Stimulated activated CD8-positive, alpha-beta memory T cell treated with anti-CD3 and anti-CD28 coated beads, Interleukin-4, amount 100 ng/mL, for 48 hours (primary cell): Measurements from ENCODE around the gene PDE3A.

Source experiments
- DNase-seq: peaks from one replicate; pipeline ENCODE4 v3.0.0-alpha.2; 2020

PDE3A gene

DNA sequence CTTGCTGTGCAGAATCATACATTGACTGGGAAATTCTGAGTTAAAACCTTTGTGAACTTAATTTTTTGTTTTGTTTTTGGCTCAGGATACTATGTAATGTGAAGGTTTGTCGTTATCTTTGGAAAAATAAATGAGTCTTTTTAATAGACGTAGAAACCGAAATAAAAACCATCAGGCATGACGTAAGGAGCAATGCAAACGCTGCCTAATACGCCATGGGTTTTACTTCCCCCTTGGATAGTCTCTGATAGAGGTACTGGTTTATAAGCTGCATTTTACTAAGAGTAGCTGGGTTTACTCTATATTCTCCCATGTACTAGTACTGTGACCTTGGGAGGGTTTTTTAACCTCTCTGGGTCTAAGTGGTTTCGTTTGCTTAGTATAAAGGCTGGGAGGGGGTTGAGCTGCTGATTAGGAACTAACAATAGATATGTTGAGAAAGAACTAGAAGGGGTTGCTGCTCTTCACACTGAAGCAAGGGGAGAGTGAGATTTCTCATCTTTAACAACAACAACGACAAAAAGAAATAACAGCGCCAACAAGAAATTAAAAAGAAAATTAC, 260.0 kb downstream of the PDE3A start:
- DNase-seq: no peak

DNA sequence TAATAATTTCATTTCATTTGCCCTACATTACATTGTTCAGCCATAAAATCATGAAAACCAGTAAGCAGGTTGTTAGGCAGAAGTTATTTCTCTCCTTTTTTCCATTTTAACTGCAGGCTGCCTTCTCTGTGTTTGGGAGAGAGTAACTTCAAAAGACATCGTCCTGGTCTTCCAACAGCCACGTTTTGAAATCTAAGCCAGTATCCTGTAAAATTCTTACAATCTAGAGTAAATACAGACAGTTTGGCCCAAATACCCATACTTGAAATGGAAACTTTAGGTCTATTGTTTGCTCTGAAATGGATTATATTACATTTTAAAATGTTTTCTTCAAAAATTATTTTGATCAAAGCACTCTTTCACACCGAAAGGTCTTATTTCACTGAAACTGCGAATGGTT, 260.7 kb downstream of the PDE3A start:
- DNase-seq: no peak

DNA sequence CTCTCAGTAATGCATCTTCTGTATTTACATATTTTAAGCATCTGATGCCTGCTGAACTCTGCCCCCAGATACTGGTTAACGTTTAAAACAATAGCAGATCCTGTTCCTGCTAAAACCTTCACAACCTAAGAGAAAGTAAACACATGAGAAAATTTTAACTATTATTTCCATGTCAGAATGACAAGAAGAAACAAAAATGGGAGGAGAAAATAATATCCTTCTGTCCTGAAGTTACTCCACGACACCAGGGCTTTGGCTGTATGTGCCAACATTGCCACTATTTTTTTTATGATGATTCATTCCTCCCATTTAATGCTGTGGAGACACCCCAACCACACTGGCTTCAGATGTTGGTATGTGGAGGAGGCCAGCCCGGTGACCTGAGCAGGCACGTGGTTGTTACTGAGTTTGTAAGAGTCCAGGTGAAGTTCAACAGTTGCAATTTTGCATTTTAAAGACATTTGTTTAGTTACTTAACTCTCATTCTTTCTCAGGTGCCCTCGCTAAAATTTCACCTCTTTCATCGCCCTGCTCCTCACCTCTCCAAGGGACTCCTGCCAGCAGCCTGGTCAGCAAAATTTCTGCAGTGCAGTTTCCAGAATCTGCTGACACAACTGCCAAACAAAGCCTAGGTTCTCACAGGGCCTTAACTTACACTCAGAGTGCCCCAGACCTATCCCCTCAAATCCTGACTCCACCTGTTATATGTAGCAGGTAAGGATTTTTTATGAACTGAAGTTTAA, 261.2 kb downstream of the PDE3A start:
- DNase-seq: no peak

DNA sequence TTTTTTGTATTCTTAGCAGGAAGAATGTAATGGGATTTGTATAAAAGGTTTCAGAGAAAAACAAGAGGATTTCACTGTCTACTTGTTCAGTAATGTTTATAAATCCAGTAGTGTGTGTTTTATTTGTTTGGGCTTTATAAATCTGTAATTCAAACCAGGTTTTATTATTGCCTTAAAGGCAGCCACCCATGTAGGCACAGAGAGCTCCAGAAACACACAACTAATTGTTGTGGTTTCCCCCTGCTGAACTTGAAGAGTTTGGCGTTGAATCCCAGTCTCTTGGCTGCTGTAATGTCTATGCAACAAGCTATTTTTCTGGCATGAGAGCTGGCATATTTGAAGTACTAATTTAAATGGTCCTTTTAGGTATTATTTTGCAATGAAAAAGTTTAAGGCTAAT, 263.4 kb downstream of the PDE3A start:
- DNase-seq: no peak

DNA sequence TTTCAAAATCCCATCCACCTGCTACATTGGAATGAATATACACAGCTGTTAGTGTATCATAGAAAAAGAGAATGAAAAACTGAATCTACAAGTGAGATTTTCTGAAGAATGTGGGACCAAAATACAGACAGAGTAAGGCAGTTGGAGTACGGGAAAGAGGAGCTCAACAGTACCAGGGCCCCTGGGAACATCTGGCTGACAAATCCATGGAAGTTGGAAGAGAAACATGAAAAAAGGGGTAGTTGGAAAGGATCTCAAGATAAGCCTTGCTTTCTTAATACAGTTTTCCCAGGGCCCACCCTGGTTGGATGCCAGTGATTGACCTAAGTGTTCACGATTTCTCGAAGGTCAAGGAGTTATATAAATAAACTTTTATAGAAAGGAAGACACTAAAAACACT, 272.8 kb downstream of the PDE3A start:
- no peak for DNase-seq

DNA sequence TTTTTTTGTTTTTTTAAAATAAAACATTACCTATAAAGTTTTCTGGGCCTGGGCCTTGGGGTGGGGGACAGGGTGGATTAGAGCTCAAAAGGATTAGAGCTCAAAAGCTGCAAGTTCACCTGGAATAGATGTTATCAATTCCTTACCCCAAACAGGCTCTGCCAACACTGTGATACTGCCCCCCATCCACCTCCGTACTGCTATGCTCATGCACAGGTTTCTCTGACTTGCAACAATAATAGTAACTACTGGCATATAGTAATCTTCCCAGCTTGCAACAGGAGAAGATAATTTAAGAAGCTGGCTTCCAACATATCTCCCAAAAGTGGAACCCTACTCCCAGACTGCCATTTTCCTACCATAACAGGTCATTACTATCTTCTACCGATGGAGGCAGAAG, 275.5 kb downstream of the PDE3A start:
- no peak for DNase-seq

DNA sequence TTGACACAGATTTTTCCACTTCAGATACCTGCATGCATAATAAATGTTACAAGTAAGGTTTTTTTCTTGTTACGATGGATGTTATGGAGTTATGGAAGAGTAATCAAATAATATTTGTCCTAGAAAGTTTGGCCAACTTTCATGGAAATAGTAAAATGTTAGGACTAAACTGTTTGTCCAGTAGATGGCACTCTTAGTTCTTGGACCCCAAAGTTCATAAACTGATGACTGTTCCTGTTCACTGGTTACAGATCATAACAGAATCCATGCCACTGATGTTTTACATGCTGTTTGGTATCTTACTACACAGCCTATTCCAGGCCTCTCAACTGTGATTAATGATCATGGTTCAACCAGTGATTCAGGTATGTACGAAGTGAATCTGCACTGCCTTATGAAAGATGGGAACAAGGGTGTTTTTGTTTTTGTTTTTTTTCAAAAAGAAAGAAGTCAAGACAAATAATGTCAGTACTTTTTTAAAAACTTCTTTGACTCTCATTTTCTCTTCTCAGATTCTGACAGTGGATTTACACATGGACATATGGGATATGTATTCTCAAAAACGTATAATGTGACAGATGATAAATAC, 278.0 kb downstream of the PDE3A start:
- no peak for DNase-seq

DNA sequence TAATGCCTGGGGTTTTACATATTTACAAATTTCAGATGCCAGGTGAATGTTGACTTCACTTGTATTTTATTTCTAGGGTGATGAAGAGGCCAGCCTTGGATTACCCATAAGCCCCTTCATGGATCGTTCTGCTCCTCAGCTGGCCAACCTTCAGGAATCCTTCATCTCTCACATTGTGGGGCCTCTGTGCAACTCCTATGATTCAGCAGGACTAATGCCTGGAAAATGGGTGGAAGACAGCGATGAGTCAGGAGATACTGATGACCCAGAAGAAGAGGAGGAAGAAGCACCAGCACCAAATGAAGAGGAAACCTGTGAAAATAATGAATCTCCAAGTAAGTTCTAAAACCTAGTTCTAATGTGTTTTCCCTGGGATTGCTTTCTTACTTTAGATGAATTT, 285.5 kb downstream of the PDE3A start:
- no peak for DNase-seq

DNA sequence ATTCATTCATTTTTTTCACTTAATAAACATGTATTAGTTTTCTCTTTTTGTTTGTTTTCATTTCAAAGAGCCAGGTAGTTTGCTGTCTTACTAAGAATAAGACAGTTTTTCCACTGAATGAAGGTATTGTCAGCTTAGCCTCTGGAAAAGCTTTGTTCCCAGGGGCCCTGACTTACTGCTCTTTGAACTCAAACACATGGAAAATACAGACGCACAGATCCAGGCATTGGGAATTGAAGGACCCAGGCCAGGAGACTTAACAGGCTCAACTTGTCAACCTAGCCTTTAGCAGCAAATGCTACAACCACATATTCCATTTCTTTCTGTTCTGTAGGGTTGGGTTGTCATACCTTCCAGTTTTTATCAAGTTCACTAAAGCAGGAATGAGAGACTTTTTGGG, 288.3 kb downstream of the PDE3A start:
- no peak for DNase-seq

DNA sequence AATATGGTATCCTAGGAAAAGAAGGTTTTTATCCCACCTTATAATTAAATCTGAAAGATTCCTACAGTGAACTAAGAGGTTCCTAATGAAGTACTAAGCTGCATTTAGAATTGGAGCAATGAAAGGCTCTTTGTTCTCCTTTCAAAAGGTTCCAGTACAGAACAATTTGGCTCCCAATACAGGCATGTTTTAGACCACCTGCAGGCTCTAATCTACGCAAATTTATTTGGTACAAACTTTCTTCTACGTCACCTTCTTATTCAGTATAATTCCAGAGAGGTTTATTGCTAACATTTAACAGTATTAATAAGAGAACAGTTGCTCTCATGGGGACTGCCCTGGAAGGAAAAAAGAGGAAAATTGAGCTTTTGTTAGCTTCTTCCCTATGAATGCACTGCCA, 289.2 kb downstream of the PDE3A start:
- no peak for DNase-seq

DNA sequence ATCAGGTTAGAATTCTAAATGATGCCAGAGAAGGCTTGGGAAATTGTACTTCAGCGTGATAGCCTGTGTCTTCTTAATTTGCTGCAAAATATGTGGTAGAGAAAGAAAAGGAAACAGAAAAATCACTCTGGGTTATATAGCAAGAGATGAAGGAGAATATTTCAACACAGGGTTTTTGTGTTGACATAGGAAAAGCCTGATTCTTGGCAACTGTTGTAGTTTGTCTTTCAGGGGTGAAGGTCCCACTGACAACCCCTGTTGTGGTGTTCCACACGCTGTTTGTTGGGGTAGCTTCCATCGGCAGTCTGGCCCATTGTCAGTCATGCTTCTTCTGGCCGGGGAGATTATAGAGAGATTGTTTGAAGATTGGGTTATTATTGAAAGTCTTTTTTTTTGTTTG, 313.0 kb downstream of the PDE3A start:
- DNase-seq: no peak

DNA sequence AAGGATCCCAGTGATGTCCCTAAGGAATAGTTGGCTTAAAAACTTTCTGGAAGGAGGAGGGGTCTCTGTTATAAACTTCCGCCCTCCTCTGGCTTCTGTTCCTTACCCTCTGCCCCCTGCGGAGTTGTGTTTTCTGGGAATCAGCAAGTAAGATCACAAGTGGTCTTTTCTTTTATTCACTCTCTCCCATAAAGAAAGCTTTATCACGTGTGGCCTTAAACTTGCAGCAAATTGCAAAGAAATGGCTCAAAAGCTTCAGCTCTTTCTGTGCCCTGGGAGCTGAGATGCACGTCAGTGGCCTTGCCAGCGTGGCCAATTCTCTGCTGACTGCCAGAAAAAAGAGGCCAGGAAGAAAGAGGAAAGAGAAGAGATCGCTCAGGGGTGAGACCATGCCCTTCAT, 326.9 kb downstream of the PDE3A start, which contains the start of gene SLCO1C1:
Gene SLCO1C1 (plus strand): TSS at position 101 of the 400 bp plus-strand sequence. CDS start 4,245 bp downstream, outside the sequence.
- DNase-seq: no peak

DNA sequence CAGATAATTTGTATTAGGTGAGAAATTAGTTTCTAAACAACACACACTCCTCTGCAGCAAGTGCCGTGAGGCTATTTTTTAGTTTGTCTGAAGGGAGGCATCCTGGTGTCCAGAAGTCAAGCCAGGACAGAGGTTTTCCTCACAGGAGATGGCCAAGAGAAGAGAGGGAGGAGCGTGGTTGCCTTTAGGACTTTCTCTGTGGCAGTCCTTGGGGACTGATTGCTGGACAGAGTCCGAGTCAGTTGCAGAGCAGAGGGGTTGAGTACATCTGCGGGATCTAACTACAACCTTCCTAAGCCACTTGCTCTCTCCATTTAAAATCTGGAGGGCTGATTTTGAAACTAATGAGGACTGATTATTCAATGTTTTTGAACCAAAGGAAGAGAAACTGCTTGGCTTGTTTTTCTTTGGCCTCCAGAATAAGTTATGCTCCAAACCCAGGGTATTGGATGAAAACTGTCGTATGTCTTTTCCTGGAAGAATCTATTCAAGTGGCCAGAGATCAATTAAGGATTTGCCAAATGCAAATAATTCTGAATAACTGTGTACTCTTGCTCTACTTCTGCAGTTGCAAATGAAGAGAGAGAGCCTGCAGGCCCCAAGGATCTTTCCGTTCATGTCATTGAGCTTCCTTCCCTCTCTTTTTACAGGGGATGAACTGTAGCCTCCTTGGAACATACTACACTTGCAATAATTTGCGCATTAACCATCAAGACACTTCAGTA, 328.0 kb downstream of the PDE3A start:
- no peak for DNase-seq

DNA sequence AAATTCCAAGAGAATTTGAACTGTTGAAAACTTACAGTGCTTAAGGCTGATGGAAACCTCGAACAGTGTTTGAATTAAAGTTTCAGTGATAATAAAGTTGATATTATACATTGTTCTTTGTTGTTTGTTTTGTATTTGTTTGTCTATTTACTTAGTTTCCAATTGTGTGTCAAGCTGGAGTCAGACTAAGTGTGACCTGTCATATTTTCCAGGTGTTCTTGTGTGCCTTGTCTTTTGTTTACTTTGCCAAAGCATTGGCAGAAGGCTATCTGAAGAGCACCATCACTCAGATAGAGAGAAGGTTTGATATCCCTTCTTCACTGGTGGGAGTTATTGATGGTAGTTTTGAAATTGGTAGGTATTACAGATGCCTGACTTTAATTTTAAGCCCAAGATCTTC, 332.8 kb downstream of the PDE3A start:
- DNase-seq: no peak

DNA sequence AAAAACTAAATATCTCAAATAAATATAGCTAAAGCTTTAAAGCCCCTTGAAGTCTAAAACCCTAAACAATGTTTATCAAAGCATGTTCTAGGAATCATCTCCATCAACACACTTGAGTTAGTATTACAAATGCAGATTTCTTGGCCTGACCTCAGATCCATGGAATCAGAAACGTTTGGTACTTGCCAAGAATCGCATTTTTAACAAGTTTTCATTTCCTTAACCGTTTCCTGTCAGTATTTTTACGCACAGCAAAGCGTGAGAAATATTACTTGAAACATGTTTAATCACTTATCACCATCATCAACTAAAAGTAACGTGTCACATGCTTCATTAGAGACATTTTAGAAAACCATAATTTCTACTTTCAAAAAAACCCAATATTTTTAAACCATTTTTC, 336.5 kb downstream of the PDE3A start:
- DNase-seq: no peak

DNA sequence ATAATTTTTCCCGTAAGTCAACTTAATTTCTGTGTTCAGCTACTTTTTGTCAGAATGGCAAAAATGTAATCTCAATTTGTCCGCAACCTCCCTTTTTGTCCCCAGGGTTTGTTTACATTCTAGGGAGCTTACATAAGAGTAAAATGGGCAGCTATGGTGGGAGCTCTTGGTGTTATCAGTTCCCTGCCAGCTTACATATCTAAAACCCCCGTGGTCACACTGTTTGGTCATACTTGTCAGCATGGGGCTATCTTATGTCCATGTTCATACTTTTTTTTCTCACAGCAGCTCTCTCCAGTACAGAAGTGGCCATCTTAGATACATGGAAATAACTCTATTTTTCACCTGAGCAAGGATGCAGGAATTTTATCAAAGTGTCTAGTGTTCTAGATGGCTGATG, 343.5 kb downstream of the PDE3A start:
- no peak for DNase-seq

DNA sequence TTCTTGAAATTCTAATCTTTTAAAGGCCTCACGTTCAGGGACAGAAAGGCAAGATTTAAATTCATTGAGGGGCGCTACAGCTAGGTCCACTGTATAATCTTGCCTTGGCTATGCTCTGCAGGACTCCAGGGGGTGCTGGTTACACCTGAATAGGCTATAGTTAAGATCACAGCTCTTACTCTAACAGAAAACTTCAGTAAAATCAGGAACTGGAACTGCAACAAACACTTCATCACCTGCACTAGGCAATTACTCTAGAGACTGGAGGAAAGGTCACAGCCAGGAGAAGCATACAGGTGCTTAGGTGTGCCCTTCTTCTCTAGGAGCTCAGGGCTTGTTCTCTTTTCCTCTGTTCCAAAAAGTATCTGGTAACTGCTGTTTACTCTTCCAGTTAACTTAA, 347.7 kb downstream of the PDE3A start:
- no peak for DNase-seq

DNA sequence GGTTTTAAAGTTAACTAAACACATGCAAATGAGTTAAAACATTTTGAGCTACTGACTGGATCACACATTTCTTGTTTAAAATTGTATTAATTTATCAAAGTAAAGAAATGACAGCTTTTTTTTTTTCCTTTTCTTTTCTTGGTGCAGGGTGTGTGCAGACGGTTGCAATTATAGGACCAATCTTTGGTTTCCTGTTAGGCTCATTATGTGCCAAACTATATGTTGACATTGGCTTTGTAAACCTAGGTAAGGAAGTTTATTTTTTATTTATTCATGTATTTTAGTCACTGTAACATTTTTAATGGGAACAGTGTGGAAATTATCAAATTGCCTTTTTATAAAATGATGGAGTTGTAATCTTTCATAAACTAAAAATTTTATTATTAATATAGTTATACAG, 348.6 kb downstream of the PDE3A start:
- DNase-seq: no peak

DNA sequence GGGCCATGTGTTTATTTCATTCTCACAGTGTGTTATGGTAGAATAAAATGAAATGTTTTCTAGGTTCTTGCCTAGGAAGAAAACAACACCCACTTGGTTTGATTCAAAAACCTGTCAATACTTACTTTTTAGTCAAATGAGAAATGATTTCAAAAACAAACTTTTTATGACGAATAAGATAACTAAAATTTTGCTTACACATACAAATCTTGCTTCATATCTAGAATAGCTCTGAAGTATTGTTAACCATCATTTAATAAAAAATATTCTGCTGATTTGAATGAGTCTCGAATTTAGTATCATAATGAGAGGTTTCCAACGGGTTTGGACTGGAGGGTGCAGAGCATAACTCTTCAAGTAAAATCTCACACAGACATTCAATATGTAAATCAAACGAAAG, 350.0 kb downstream of the PDE3A start:
- DNase-seq: no peak

DNA sequence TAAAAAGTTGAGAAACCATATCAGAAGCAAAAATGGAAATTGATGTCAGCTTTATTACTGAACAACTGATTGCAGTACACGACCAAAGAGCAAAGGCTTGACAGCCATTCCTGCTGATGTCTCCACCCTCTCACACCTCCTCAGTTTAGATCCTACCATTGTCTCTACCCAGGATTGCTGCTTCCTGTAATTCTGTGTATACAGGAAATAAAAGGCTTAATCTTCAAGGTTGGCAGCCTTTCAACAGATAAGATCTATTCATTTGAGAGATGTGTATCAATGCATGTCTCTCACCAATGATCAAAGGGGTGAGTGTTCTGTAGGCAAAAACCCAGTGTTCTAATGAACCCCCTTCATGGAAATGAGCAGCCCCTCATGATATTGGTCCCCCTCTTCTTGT, 353.8 kb downstream of the PDE3A start:
- DNase-seq: no peak

DNA sequence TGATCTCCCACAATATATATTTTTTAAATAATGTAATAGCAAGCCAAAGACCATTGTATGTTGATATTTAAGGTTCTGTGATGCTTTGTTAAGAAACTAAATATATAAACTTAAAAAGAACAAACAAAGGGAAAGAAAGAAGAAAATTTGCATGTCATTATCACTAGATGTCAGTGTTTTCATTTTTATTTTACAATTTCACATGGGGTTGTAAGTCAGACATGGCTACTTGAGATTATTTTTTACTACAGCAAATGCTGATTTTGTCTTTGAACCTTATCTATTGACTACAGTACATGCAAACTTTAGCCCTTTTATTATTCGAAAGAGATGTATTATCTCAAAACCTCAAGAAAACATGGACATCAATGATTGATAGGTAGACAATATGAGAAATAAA, 362.9 kb downstream of the PDE3A start:
- no peak for DNase-seq
